NCI-H526 (cell line): ENCODE results near the gene EMILIN2.

ENCODE experiments used
- DNase-seq, 2 experiments: peaks; one replicate each; lab custom pipeline; 2025; lab: John Stamatoyannopoulos, UW

Gene EMILIN2

GRCh38 chr18:2956056-2956455 is 109.2 kb downstream of the EMILIN2 start:
- no peak for DNase-seq

- DNase-seq: no peak
Observed at GRCh38 chr18:2958819-2959298, 112.1 kb downstream of the EMILIN2 start.

- DNase-seq: no peak
Observed at GRCh38 chr18:2959341-2959740, 112.5 kb downstream of the EMILIN2 start.

- DNase-seq: no peak
Observed at GRCh38 chr18:2960983-2961696, 114.3 kb downstream of the EMILIN2 start.

GRCh38 chr18:2961821-2962220 is 115.0 kb downstream of the EMILIN2 start:
- no peak for DNase-seq

- no peak for DNase-seq
Observed at GRCh38 chr18:2963048-2963447, 116.2 kb downstream of the EMILIN2 start.

GRCh38 chr18:2964361-2965010 is 117.7 kb downstream of the EMILIN2 start:
- DNase-seq: no peak
